Neural crest cell (in vitro differentiated cells): ENCODE data around the gene PEX13. TPM values are rescaled to one million over a fixed set of nuclear protein-coding genes. Genes with fewer than 3 reads are reported as not detected.
"Not testable (repeated sequence)": the region's sequence is repeated elsewhere in the genome, so short reads cannot be mapped to it uniquely, and the experiment has no call there.

ENCODE experiments used
- DNase-seq: peaks from one replicate; pipeline ENCODE4 v3.0.0; 2021; ENCODE audit warnings: low read depth, mixed read lengths, low spot score
- H3K27ac Mint-ChIP-seq: one replicate; pipeline ENCODE4 v1.8.0; 2021; ENCODE audit warnings: mild to moderate bottlenecking, mixed read lengths; ENCODE audit not compliant: unreplicated experiment
- H3K27me3 Mint-ChIP-seq: 2 replicates; pipeline ENCODE4 v1.8.0; 2021; ENCODE audit warnings: low read depth, mild to moderate bottlenecking, mixed read lengths
- H3K36me3 Mint-ChIP-seq: 2 replicates; pipeline ENCODE4 v1.8.0; 2021; ENCODE audit warnings: low read depth, mild to moderate bottlenecking, mixed read lengths
- H3K4me1 Mint-ChIP-seq: 2 replicates; pipeline ENCODE4 v1.8.0; 2021; ENCODE audit warnings: mixed read lengths
- H3K4me3 Mint-ChIP-seq: one replicate; pipeline ENCODE4 v1.8.0; 2021; ENCODE audit warnings: mild to moderate bottlenecking, mixed read lengths
- H3K9me3 Mint-ChIP-seq: 2 replicates; pipeline ENCODE4 v1.8.0; 2021; ENCODE audit warnings: mixed read lengths
- total RNA-seq: library from RNA; stranded (reverse); gene quantifications from 2 replicates; pipeline ENCODE4 v1.2.1, GENCODE V29; 2021
- TF ChIP-seq, protein P1 (sequence below): fragments of 200-600 bp; sonication (generic); conservative IDR thresholded peaks from 2 replicates; pipeline ENCODE4 v1.5.0; 2021; ENCODE audit warnings: antibody characterized with exemption, mild to moderate bottlenecking

Gene PEX13
- total RNA-seq, 1 donor from 2014 or later = 26.9 TPM

DNA sequence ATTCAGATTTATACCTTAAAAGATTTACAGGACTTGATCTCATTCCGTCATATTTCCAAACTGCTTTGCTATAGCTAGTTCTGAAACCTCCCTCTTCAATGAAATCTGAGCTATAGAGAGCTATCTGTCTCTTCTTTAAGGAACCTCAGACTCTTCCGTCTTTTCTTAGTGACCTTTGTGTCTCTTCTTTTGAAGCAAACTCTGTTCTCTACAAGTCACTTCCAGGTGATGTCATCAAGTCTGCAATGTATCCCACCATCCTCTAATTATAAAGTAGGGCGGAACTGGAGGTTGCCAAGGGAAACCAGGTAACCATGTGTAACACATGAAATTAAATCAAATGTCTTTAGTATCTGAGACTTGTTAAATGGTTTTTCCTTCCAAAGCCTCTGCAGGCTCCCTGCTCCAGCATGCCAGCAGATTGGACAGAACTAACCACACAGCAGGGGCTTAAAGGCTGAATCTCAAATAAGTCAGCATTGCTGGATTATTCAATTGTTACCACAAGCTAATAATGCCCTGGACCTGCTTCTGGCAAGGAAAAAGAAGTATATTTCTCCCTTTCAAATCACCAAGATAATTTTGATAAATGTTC, 41.2 kb upstream of the PEX13 start:
- H3K36me3 Mint-ChIP-seq = no peaks in the 10 kb centered on the region
- H3K4me3 Mint-ChIP-seq = no peak overlapping the region
- DNase-seq = no peak
- H3K27ac Mint-ChIP-seq = no peak overlapping the region
- TF ChIP-seq, protein P1, sequence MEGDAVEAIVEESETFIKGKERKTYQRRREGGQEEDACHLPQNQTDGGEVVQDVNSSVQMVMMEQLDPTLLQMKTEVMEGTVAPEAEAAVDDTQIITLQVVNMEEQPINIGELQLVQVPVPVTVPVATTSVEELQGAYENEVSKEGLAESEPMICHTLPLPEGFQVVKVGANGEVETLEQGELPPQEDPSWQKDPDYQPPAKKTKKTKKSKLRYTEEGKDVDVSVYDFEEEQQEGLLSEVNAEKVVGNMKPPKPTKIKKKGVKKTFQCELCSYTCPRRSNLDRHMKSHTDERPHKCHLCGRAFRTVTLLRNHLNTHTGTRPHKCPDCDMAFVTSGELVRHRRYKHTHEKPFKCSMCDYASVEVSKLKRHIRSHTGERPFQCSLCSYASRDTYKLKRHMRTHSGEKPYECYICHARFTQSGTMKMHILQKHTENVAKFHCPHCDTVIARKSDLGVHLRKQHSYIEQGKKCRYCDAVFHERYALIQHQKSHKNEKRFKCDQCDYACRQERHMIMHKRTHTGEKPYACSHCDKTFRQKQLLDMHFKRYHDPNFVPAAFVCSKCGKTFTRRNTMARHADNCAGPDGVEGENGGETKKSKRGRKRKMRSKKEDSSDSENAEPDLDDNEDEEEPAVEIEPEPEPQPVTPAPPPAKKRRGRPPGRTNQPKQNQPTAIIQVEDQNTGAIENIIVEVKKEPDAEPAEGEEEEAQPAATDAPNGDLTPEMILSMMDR = no peak
- peaks cover 4% of the 10 kb centered on the region for H3K4me1 Mint-ChIP-seq
- H3K27me3 Mint-ChIP-seq = no peaks in the 10 kb centered on the region
- no peaks in the 10 kb centered on the region for H3K9me3 Mint-ChIP-seq

DNA sequence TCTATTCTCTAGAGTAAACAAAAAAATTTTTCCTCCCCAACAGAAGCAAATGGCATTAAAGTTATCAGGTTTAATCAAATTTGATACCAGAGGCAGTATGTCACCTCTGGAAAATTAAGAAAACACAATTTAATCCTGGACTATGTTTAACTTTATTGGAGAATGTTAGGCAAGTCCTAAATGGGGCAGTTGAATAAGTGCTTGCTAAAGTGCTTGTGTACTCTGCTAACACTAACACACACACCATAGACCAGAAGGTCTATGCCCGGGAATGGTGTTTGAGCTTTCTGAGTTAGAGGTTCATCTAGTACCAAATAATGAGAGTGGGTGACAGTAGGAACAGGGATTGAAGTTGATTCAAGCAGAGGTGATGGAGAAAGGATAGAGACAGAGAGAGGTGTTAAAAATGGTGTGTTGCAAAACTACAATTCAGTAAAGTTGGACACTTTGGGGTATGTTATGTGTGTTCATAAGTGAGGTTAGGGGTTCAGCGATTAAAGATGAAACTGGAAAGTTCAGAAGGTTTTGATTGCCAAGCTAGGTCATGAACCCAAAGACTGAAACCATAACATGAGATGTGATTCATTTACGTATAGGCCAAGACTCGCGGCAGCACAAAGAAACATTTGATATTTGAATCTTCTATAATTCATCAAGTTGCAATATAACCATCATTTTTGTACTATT, 40.5 kb upstream of the PEX13 start:
- H3K27ac Mint-ChIP-seq = no peak overlapping the region
- no peak for DNase-seq
- no peak overlapping the region for H3K4me3 Mint-ChIP-seq
- peaks cover 4% of the 10 kb centered on the region for H3K4me1 Mint-ChIP-seq
- no peaks in the 10 kb centered on the region for H3K36me3 Mint-ChIP-seq
- TF ChIP-seq, protein P1 = no peak
- no peaks in the 10 kb centered on the region for H3K9me3 Mint-ChIP-seq
- H3K27me3 Mint-ChIP-seq = no peaks in the 10 kb centered on the region

DNA sequence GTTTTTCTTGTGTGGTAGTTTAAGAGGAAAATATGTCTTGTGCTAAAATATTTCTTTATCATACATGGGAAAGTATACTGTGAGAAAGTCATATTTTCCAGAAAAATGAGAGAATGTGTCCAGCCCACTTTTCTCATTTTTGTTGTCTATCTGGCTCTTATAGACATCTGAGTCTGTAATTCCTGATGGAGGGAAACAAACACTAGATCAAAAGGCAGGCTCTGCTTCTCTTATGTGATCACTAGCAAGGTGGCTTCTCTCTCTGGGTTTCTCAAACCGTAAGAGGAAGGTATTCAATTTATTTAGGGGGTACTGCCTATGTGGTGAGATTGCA, 40.0 kb upstream of the PEX13 start:
- TF ChIP-seq, protein P1 = no peak
- no peak overlapping the region for H3K4me3 Mint-ChIP-seq
- no peaks in the 10 kb centered on the region for H3K9me3 Mint-ChIP-seq
- H3K27ac Mint-ChIP-seq = no peak overlapping the region
- H3K4me1 Mint-ChIP-seq = peaks cover 4% of the 10 kb centered on the region
- DNase-seq = no peak
- no peaks in the 10 kb centered on the region for H3K27me3 Mint-ChIP-seq
- H3K36me3 Mint-ChIP-seq = no peaks in the 10 kb centered on the region

DNA sequence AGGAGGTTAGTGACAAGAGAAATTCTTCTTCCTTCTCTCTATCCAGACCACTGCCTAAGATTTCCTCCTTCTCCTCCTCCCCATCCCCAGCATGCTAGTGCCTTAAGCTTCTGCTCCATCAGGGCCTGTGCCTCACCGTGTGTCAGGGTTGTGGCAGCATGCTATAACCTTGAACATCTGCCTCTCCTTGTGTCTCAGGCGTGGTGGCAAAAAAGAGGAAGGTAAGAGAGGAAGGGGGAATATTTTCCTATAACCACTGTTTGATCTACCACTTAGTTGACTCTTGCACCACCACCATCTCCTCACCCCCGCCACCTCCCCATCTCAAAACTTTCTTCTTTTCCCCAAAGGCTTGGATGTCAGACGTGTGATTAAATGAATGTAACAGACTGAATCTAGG, 38.3 kb upstream of the PEX13 start:
- Mint-ChIP-seq H3K4me3 (no peak overlapping the region), H3K27me3 (no peaks in the 10 kb centered on the region), H3K27ac (no peak overlapping the region)

DNA sequence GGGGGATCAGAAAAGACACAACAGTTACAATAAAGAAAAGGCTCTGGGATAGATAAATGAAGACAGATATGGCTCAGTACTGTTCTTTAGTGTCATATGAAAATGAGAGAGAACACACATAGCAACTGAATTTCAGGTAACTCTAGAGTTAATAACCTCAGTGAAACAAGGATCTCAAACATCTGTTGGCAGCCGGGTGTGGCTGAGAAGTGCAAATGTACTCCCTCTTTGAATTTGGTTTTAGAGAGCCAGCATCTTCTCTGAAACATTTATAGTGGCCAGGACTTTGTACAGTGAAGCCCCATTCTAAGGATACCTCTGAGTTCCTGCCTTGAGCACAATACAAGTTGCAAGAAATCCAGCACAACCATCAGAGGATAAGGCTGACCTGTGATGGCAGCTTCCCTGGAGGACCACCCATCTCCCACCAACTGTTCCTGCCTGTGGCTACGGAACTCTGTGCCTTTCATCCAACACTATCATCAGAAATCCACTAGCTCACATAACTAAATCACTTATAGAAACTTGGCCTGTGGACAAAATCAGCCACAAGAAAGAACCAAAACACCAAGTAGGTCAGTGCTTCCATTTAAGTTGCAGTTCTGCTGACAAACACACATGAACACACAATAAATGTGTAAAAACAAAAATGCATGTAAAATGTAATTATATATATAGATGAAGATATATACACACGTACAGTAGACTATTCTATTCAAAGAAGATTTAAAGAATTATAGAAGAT, 37.3 kb upstream of the PEX13 start:
- H3K27ac Mint-ChIP-seq = no peak overlapping the region
- H3K4me1 Mint-ChIP-seq = peaks cover 4% of the 10 kb centered on the region

More for the DNA sequence above, 38.3 kb upstream of the PEX13 start:
- TF ChIP-seq, protein P1 = no peak
- peaks cover 4% of the 10 kb centered on the region for H3K4me1 Mint-ChIP-seq
- H3K9me3 Mint-ChIP-seq = no peaks in the 10 kb centered on the region
- no peak for DNase-seq
- no peaks in the 10 kb centered on the region for H3K36me3 Mint-ChIP-seq

DNA sequence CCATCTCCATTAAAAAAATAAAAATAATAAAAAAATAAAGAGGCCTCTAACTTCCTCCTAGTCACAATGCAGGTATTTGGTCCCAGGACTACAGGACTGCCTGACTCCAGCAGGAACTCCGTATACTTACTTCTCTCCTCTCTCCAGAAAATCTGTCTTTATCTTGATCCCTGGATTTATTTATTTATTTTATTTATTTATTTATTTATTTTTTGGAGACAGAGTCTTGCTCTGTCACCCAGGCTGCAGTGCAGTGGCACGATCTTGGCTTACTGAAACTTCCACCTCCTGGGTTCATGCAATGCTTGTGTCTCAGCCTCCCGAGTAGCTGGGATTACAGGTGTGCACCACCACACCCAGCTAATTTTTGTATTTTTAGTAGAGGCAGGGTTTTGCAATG, 35.5 kb upstream of the PEX13 start:
- H3K4me1 Mint-ChIP-seq, H3K27me3 Mint-ChIP-seq: not testable (repeated sequence)

More for the DNA sequence above, 37.3 kb upstream of the PEX13 start:
- H3K4me3 Mint-ChIP-seq = no peak overlapping the region
- no peaks in the 10 kb centered on the region for H3K36me3 Mint-ChIP-seq
- TF ChIP-seq, protein P1 = no peak
- H3K9me3 Mint-ChIP-seq = no peaks in the 10 kb centered on the region
- no peaks in the 10 kb centered on the region for H3K27me3 Mint-ChIP-seq
- DNase-seq = no peak

More for the DNA sequence above, 35.5 kb upstream of the PEX13 start:
- H3K36me3 Mint-ChIP-seq, H3K9me3 Mint-ChIP-seq, DNase-seq, H3K27ac Mint-ChIP-seq, H3K4me3 Mint-ChIP-seq: not testable (repeated sequence)
